Measurements from ENCODE around the gene MAPK4.

The MAPK4 gene

GRCh38 chr18:50623694-50624352, 63.9 kb downstream of the MAPK4 start:
- no peak for DNase-seq (ENCODE audit: low read depth in 2 of 2)

- no peak for DNase-seq (ENCODE audit: low read depth in 2 of 2)
Observed at GRCh38 chr18:50624981-50625380, 65.1 kb downstream of the MAPK4 start.

- no peak for DNase-seq (ENCODE audit: low read depth in 2 of 2)
Observed at GRCh38 chr18:50626317-50626716, 66.4 kb downstream of the MAPK4 start.

- DNase-seq (ENCODE audit: low read depth in 2 of 2), result no peak
Observed at GRCh38 chr18:50627594-50628532, 68.0 kb downstream of the MAPK4 start.

GRCh38 chr18:50628533-50628905, 68.6 kb downstream of the MAPK4 start:
- no peak for DNase-seq (ENCODE audit: low read depth in 2 of 2)

GRCh38 chr18:50629148-50629631, 69.3 kb downstream of the MAPK4 start:
- DNase-seq (ENCODE audit: low read depth in 2 of 2), result no peak

GRCh38 chr18:50630895-50631294, 71.0 kb downstream of the MAPK4 start:
- DNase-seq (ENCODE audit: low read depth in 2 of 2), result no peak

- no peak for DNase-seq (ENCODE audit: low read depth in 2 of 2)
Observed at GRCh38 chr18:50632895-50633515, 73.1 kb downstream of the MAPK4 start.

GRCh38 chr18:50633992-50634391, 74.1 kb downstream of the MAPK4 start:
- no peak for DNase-seq (ENCODE audit: low read depth in 2 of 2)

- DNase-seq (ENCODE audit: low read depth in 2 of 2), result no peak
Observed at GRCh38 chr18:50636366-50637057, 76.6 kb downstream of the MAPK4 start.

GRCh38 chr18:50638016-50638883, 78.4 kb downstream of the MAPK4 start:
- DNase-seq (ENCODE audit: low read depth in 2 of 2), result no peak

GRCh38 chr18:50638884-50639420, 79.1 kb downstream of the MAPK4 start:
- DNase-seq (ENCODE audit: low read depth in 2 of 2), result no peak

- no peak for DNase-seq (ENCODE audit: low read depth in 2 of 2)
Observed at GRCh38 chr18:50639711-50640110, 79.8 kb downstream of the MAPK4 start.

- no peak for DNase-seq (ENCODE audit: low read depth in 2 of 2)
Observed at GRCh38 chr18:50642439-50642838, 82.6 kb downstream of the MAPK4 start.

- no peak for DNase-seq (ENCODE audit: low read depth in 2 of 2)
Observed at GRCh38 chr18:50644146-50644545, 84.3 kb downstream of the MAPK4 start.

GRCh38 chr18:50644807-50645206, 84.9 kb downstream of the MAPK4 start:
- no peak for DNase-seq (ENCODE audit: low read depth in 2 of 2)

- DNase-seq (ENCODE audit: low read depth in 2 of 2), result no peak
Observed at GRCh38 chr18:50647237-50647636, 87.3 kb downstream of the MAPK4 start.

GRCh38 chr18:50647792-50648191, 87.9 kb downstream of the MAPK4 start:
- no peak for DNase-seq (ENCODE audit: low read depth in 2 of 2)

GRCh38 chr18:50649821-50650220, 89.9 kb downstream of the MAPK4 start:
- no peak for DNase-seq (ENCODE audit: low read depth in 2 of 2)

- no peak for DNase-seq (ENCODE audit: low read depth in 2 of 2)
Observed at GRCh38 chr18:50651334-50651733, 91.4 kb downstream of the MAPK4 start.
